ENCODE results near the gene FNBP1.
A peak's percentile ranks its signal among the peaks of the same experiment; 100 is the strongest.

FNBP1 gene

DNA sequence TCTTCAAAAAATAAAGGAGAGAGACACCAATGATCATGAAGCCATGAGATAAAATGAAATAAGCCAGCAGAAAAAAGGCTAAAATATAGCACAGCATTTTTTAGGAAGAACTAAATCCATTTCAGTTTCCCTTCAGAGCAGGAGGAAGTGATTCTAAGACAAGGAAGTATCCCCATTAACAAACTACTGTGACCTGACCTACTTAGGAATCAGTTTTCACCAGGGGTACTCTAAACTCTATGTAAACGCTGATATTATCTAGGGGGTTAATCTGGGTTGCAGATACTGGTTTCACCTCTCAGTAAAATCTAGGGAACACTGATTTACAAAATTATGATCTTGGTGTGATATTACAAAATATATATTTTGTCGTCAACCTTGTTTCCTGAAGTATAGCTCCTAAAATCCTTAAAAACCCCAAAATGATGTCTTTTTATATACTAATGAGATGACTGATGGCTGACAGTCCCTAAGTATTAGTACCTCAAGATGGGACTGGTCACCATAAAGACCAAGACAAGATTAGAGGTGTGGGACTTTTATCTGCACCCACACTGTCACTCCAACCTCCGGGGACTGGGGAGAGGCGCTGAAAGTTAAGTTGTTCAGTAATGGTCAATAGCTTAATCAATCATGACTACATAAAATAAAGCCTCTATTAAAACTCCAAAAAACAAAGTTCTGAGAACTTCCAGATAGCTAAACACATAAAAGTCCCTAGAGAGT lies 2.9 kb upstream of the FNBP1 start:
- TF ChIP-seq, protein P1, sequence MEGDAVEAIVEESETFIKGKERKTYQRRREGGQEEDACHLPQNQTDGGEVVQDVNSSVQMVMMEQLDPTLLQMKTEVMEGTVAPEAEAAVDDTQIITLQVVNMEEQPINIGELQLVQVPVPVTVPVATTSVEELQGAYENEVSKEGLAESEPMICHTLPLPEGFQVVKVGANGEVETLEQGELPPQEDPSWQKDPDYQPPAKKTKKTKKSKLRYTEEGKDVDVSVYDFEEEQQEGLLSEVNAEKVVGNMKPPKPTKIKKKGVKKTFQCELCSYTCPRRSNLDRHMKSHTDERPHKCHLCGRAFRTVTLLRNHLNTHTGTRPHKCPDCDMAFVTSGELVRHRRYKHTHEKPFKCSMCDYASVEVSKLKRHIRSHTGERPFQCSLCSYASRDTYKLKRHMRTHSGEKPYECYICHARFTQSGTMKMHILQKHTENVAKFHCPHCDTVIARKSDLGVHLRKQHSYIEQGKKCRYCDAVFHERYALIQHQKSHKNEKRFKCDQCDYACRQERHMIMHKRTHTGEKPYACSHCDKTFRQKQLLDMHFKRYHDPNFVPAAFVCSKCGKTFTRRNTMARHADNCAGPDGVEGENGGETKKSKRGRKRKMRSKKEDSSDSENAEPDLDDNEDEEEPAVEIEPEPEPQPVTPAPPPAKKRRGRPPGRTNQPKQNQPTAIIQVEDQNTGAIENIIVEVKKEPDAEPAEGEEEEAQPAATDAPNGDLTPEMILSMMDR (IDR thresholded peaks at IDR 0.05; ENCODE audit: low read depth, low read length) = no peak
- DNase-seq (ENCODE audit: extremely low read depth, low read depth) = no peak

DNA sequence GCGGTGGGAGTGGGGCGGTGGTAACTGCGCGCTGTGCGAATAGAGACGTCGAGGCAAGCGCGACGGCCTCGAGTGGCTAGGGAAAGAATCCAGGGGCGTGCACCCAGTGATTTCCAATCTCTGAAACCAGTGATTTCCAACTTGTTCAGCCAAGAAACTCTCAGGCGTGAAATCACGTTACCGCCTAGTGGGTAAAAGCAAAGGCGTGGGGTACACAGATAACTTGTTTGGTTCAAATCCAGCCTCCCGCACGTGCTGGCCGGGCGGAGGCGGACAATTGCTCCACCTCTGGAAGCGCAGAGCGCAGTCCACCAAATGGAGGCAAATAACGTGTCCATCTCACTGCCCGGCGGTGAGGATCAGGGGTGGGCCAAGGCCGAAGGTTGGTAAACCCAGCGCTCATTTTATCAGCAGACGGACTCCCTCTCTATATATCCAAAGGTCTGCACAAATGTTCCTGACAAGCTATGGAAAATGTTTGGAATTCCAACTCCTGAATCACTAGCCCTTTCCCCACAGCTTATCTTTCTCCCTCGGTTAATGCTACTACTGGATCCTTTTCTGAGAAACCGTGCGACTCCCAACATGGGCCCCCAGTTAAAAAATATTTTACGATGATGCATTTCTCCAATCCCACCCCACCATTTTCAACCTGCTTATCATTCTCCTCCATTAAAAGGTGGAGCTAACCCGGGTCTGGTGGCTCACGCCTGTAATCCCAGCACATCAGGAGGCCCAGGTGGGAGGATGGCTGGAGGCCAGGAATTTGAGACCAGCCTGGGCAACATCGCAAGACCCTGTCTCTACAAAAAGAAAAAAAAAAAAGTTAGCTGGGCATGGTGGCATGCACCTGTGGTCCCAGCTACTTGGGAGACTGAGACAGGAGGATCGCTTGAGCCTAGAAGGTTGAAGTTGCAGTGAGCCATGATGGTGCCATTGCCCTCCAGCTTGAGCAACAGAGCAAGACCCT lies 950 bp upstream of the FNBP1 start:
- TF ChIP-seq, protein P1 (IDR thresholded peaks at IDR 0.05; ENCODE audit: low read depth, low read length) = peak; percentile 29
- no peak for DNase-seq (ENCODE audit: extremely low read depth, low read depth)

DNA sequence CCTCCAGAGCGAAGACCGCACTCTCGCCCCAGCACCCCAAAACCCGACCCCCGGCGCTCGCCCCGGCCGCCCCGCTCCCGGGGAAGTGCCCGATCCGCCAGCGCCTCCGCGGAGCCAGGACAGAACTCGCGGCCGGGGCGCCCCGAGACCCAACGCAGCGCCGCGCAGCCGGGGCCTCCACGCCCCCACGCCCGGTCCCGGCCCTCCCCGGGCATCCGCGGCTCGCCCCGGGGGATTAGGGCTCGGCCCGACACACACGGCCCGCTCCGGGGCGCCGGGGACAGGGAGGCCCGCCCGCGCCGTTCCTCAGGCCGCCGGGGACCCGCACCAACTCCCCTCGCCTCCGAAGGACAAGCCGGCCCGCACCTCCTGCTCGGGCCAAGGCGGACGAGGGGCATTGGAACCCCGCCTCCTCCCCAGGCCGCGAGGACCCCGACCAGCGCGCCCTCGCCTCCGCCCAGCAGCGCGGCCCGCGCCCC lies 544 bp downstream of the FNBP1 start:
- DNase-seq (ENCODE audit: extremely low read depth, low read depth) = no peak
- TF ChIP-seq, protein P1 (IDR thresholded peaks at IDR 0.05; ENCODE audit: low read depth, low read length) = no peak

DNA sequence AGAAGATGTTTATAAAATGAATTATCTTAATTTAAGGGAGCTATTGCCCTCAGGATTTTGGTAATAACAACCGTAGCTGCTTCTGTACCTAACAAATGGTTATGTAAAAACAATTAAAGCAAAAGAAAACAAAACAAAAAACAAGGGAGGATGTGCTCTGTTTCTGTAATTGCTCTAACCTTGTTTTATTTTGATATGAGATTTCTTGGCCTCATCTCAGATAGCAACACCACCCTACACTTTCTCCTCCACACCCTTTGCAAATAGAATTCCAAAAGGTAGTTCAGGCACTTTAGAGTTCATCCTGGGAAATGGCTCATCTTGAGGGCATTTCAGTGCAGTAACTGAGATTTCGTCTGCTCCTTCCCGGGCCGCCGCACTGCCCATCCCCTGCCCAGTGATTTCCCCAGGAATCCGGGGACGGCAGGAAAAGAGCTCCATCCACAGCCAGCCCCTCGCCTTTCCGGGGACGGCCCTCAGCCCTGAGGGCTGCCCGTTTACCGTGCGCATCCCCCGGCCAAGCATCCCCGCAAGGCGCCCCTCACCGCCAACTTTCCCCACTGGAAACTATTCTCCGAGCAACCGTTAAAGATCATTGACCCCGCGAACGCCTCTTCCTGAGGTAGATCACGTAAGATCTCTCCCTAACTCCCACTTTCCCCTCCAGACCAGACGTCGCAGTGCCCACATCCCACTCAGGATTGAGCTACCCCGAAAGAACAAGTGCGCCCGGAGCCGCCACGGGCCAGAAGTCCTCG lies 1.2 kb downstream of the FNBP1 start:
- no peak for DNase-seq (ENCODE audit: extremely low read depth, low read depth)
- TF ChIP-seq, protein P1 (IDR thresholded peaks at IDR 0.05; ENCODE audit: low read depth, low read length) = no peak

DNA sequence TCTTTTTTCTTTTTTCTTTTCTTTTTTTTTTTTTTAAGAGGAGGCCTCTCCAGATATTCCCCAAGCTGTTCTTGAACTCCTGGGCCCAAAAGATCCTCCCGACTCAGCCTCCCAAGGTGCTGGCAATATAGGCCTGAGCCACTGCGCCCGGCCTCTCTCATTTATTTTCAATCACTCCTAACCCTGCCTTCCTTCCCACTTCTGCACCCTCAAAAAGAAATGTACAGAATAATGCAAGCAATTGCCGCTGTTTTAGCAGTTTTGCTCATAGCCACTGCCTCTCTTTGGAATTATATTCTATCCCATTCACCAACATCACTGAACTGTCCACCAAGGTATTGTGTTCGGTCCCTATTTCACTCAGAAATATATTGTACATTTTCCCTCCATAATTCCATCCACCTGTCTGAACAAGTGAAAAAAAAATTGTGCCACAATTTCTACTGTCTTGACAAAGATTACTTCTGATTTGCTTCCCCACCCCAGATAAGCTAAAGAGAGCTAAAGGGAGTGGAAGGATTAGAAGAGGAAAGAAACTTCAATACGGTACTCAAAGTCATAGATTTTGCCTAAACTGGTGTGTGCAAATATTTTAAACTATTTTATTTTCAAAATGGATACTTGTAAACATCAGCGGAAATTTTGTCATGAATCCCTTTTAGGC lies 1.9 kb downstream of the FNBP1 start:
- TF ChIP-seq, protein P1 (IDR thresholded peaks at IDR 0.05; ENCODE audit: low read depth, low read length) = no peak

DNA sequence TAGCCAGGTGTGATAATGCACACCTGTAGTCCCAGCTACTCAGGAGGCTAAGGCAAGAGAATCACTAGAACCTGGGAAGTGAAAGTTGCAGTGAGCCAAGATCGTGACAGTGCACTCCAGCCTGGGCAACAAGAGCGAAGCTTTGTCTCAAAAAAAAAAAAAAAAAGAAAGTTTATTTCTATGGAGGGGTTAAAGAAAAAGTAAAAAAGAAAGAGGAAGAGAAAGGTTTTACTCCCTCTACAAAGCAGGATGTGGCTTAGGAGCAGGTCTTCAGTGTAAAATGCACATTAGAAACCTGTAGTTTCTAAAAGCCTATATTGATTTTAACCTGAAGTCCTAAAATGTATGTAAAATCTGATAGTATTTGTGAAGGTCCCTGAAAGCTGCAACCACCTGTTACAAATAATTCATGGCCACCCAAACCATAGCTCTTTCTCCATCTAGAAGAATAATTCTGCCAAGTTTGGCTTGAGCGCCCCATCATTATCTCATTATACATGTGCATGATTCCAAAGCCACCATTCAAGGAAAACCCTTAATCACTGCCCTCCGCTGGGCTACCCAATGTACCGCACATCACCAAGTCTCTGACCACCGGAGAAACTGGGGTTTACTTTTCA lies 3.4 kb downstream of the FNBP1 start:
- no peak for DNase-seq (ENCODE audit: extremely low read depth, low read depth)

More for the DNA sequence above, 1.9 kb downstream of the FNBP1 start:
- DNase-seq (ENCODE audit: extremely low read depth, low read depth) = no peak

More for the DNA sequence above, 3.4 kb downstream of the FNBP1 start:
- TF ChIP-seq, protein P1 (IDR thresholded peaks at IDR 0.05; ENCODE audit: low read depth, low read length) = no peak

Measured in AG09319 (cell line).